Measurements from ENCODE around the gene UST.
"Not testable (repeated sequence)": the region's sequence is repeated elsewhere in the genome, so short reads cannot be mapped to it uniquely, and the experiment has no call there.

Gene UST

DNA sequence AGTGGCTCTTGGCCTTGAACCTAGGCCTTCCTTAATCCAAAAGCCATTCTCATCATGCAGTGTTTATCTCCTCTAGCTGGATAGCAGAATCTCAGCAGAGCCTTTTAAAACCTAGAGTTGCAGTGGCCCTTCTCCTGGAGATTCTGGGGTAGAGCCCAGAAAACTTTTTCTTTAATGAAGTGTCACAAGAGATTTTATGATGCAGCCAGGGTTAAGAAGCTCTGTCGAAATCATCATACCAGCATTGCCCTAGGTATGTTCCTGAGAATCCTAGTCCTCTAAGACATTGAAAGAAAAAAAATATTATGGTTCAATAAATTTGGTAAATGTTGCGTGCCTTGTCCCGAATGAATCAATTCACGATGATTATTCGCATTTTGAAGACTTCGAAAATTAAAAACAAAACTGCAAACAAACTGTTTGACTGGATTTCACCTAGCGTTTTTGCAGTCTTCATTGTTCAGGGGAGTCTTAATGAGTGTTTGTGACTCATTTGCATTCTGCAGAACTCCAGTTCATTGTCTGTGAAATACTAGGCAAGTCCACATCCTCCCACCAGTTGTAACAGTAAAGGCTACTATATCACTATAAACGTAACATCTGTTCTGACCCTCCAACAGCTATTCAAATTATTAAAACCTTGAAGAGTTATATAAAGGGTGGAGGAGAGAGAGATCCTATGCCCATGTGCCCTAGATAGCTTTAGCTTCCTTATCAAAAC lies 198.6 kb downstream of the UST start:
- no peak for DNase-seq

- DNase-seq, result peak in 54 of 56 donors; percentile 8 to 92 (median 69)
Measured at GRCh38 chr6:148947621-148948444, 201.0 kb downstream of the UST start.

- no peak for DNase-seq
Measured at GRCh38 chr6:148951662-148952061, 204.8 kb downstream of the UST start.

- DNase-seq, result no peak
Measured at GRCh38 chr6:148952147-148953035, 205.6 kb downstream of the UST start.

DNA sequence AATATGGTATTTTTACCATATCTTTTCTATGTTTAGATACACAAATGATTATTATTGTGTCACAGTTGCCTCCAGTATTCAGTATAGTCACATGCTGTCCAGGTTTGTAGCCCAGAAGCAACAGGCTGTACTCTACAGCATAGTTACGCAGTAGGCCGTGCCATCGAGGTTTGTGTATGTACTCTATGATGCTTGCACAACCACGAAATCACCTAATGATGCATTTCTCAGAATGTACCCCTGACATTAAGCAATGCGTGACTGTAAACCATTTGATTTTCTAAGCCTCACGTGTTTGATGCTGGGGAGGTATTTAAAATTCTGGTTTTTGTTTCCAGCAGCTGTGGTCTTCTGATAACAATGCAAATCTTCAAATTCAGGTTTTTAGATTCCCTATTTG lies 207.6 kb downstream of the UST start:
- DNase-seq, result no peak

GRCh38 chr6:148954934-148955333 lies 208.1 kb downstream of the UST start:
- peak in 1 of 56 donors; percentile 2 for DNase-seq

GRCh38 chr6:148955441-148955840 lies 208.6 kb downstream of the UST start:
- no peak for DNase-seq

DNA sequence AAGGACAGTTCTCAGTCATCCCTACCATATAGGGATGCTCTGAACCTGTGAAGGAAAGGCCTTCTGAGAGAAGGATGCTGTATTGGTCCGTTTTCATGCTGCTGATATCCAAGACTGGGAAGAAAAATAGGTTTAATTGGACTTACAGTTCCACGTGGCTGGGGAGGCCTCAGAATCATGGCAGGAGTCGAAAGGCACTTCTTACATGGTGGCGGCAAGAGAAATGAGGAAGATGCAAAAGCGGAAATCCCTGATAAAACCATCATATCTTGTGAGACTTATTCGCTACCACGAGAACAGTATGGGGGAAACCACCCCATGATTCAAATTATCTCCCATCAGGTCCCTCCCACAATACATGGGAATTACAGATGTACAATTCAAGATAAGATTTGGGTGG lies 209.3 kb downstream of the UST start:
- DNase-seq, result not testable (repeated sequence)

DNA sequence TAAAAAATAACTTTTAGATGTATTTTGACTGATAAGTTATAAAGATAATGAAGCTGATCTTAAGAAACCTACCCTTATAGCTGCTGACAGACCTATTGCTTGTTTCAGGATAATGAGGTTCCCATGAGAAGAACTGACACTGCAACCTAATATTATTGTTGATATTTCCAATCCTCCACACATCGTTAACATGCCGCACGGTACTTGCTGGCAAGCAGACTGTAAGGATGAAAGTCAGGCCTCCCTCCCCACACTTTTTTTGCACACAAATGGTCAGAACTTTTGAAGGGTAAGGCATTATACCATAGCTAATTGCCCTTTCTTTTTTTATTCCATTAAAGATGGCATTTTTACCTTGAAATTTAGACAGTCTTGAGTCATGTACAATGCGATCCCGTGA lies 210.9 kb downstream of the UST start:
- DNase-seq, result no peak

DNA sequence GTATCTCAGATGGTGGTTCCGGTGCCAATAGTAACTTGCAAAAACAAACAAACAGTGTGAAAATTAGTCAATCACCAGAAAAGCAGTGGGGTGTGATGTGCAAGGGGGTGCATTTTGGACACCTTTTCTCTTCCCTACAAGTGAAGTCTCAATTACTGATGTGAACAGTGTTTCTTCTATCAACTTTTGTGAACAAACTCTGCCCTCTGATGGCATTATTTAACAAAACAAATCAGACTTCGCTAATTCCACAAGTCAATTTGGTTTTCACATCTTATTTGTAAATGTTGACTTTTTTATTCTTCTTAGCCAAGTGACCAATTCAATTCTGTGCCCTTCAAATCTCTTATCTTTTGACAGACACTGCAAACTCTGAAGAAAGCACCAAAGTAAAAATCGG lies 212.2 kb downstream of the UST start:
- no peak for DNase-seq

DNA sequence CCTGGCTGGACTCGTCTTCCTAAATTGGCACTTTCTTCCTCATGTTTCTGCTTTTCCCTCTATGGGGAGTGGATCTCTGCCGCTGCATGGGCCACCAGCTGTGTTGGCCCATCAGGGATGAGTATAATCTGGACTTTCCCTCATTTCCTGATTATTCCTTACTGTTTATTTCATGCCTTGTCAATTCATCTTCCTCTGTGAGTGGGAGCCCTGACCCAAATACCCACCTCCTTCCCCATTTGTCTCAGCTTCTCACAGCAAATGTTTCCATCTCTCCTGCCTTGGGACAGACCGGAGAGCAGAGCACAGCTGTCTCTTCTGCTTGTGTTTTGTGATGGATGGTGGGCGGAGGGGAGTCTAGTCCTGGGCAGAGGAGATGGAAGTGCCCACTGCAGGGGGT lies 212.7 kb downstream of the UST start:
- DNase-seq, result no peak

DNA sequence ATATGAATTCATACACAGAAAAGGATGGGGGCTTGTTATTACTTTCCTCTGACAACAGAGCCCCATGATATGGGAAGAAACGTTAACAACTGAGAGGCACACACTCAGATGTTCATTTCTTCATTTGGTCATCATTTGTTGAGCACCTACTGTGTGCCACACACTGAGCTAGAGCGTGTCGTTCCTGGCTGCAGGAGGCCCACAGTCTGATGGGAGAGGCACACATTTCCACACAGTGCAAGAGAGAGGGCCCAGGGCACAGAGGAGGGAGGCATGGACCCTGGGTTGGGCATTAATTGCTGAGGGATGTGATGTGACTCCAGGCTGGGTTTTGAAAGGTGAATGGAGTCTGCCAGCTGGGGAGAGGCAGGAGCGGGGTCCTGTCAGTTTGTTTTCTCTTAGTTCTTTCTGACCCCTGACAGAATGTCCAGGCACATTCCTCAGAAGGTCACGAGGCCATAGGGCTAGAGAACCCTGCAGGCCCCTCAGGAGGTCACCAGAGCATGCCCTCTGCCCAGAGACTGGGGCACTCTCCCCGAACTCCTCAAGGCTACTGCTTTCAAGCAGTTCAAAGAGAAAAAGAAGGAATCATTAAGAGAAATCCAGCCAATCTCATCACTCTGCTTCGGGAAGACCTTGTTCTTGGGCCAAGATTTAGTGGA lies 216.2 kb downstream of the UST start:
- DNase-seq, result no peak

DNA sequence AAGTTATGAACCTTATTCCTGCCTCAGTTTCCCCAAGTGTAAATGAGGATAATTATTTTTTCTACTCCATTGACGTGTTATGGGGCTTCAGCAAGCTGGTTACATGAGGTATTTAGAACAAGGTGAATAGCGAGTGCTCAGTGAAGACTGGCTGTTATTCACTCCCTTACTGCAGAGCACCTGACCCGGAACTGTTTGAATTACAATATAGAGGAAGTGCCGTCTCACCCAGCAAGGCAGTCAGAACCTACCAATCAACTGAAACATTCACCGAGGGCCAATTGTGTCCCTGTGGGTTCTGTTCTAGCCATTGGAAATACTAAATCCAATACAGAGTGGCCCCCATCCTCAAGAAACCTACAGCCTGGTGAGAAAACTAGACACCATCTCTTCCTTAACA lies 216.9 kb downstream of the UST start:
- no peak for DNase-seq

DNA sequence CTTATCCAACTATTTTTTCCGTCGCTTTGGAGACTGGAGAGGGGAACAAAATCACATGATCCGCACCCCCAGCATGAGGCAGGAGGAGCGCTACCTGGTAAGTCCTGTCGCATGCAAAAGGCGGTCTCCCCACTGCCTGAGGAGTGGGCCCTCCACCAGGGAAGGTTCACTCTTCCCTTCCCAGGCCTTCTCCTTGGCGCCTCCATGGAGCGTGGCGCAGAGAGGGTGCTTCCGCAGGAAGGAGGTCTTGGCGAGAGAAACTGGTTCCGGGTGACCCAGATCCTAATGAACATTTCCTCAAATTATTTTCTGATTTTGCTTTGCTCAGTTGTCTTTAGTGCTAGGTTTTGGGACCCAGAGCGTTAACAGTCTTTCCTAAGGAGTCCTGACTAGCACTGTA lies 217.6 kb downstream of the UST start:
- no peak for DNase-seq

- peak in 12 of 56 donors; percentile 2 to 49 (median 9) for DNase-seq
Measured at GRCh38 chr6:148965287-148965686, 218.5 kb downstream of the UST start.

DNA sequence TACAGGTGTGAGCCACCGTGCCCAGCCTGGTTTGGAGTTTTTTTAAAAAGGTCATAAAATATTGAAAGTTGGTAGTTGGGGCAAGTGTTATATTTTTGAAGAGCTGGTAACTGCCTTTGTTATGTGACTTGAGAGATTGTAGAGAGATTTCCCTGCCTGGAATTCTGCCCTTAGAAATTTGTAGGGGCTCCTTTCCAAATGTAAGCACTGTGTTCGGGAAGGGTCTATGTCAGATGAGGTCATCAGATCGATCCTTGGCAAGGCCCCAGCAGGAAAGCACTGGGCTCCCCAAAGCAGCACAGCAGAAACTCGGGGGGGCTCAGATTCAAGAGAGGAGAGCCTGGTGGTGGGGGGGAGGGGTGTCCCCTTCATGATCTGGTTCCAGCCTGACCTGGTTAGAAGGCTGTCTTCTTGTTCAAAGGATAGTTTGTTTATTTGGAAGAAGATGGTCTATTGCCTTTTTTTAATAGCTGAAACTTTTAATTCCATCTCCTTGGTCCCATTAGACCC lies 220.2 kb downstream of the UST start:
- peak in 16 of 56 donors; percentile 10 to 58 (median 28) for DNase-seq

GRCh38 chr6:148967541-148967956 lies 220.7 kb downstream of the UST start:
- peak in 50 of 56 donors; percentile 17 to 84 (median 48) for DNase-seq

- no peak for DNase-seq
Measured at GRCh38 chr6:148968771-148969602, 222.2 kb downstream of the UST start.

GRCh38 chr6:148969603-148970061 lies 222.8 kb downstream of the UST start:
- DNase-seq, result no peak

Measured in nucleus accumbens (tissue), 56 donors.